GM18873 (cell line): Measurements from ENCODE around the gene NCAPD2.
"Not testable (repeated sequence)": the region's sequence is repeated elsewhere in the genome, so short reads cannot be mapped to it uniquely, and the experiment has no call there.

Experiments used
- ATAC-seq: cut with Tn5 transposase; IDR thresholded peaks from one replicate; pipeline ENCODE4 v1.9.1; 2021; ENCODE audit warnings: mild to moderate bottlenecking, moderate library complexity, moderate number of reproducible peaks; ENCODE audit not compliant: unreplicated experiment, low FRiP score

NCAPD2 gene

DNA sequence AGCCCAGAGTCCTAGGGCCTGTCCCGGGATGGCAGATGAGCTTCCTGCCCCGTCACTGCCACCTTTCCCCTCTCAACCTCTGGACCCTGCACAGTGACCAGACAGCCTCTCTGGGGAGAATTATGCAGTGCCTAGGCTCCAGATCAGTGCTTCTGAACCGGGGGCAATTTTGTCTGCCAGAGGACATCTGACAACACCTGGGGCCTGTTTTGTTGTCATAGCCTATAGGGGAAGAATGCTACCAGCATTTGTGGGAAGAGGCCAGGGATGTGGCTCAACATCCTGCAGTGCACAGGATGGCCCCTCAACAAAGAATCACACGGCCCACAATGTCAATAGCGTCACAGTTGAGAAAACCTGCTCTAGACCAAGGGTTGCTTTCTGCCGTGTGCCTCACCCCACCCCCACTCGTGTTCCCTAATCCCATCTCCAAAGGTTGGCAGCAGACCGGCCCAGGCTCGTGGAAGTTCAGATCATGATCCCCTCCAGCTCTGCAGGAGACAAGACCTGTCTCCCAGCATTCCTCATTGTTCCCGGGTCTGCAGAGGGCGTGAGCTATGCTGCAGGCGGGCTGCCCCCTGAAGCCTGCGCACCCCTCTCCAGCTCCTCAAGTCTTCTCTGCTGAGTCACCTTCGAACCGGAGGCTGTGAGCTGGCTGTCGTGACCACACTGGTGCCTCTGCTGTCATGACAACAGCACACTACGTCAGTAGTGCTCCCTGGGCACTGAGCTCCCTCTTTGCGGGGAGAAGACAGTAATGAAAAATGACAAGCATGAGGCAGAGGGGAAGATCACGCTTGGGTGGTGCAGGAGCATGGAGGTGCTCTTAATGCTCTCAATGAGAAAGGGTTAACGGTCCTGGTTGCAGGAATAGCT lies 38.4 kb downstream of the NCAPD2 start:
- ATAC-seq, result no peak

DNA sequence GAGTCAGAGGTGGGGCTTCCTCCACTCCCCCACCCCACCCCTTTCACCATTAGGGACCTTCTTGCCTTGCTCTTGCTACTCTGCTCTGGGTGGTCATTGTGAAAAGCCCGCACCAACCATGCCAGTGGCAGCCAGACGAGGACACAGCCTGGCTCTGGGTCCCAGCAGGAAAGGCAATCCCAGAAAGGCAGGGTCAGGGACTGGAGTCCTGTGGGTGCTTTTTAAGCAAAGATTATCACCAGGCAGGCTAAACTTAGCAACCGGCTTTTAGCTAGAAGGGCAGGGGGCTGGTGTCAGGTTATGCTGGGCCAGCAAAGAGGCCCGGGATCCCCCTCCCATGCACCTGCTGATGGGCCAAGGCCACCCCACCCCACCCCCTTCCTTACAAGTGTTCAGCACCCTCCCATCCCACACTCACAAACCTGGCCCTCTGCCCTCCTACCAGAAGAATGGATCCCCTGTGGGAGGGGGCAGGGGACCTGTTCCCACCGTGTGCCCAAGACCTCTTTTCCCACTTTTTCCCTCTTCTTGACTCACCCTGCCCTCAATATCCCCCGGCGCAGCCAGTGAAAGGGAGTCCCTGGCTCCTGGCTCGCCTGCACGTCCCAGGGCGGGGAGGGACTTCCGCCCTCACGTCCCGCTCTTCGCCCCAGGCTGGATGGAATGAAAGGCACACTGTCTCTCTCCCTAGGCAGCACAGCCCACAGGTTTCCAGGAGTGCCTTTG lies 39.2 kb downstream of the NCAPD2 start:
- ATAC-seq, result no peak

DNA sequence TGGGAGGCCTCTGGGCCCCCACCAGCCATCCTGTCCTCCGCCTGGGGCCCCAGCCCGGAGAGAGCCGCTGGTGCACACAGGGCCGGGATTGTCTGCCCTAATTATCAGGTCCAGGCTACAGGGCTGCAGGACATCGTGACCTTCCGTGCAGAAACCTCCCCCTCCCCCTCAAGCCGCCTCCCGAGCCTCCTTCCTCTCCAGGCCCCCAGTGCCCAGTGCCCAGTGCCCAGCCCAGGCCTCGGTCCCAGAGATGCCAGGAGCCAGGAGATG lies 39.7 kb downstream of the NCAPD2 start:
- no peak for ATAC-seq

DNA sequence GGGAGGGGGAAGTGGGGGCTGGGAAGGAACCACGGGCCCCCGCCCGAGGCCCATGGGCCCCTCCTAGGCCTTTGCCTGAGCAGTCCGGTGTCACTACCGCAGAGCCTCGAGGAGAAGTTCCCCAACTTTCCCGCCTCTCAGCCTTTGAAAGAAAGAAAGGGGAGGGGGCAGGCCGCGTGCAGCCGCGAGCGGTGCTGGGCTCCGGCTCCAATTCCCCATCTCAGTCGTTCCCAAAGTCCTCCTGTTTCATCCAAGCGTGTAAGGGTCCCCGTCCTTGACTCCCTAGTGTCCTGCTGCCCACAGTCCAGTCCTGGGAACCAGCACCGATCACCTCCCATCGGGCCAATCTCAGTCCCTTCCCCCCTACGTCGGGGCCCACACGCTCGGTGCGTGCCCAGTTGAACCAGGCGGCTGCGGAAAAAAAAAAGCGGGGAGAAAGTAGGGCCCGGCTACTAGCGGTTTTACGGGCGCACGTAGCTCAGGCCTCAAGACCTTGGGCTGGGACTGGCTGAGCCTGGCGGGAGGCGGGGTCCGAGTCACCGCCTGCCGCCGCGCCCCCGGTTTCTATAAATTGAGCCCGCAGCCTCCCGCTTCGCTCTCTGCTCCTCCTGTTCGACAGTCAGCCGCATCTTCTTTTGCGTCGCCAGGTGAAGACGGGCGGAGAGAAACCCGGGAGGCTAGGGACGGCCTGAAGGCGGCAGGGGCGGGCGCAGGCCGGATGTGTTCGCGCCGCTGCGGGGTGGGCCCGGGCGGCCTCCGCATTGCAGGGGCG lies 40.2 kb downstream of the NCAPD2 start, which contains the start of gene GAPDH:
Gene GAPDH, plus strand, starts transcription at position 595 of the 772 bp plus-strand sequence. CDS start 316 bp downstream, outside the sequence.
- peak; percentile 43 for ATAC-seq

DNA sequence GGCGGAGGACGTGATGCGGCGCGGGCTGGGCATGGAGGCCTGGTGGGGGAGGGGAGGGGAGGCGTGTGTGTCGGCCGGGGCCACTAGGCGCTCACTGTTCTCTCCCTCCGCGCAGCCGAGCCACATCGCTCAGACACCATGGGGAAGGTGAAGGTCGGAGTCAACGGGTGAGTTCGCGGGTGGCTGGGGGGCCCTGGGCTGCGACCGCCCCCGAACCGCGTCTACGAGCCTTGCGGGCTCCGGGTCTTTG lies 40.7 kb downstream of the NCAPD2 start:
- peak; percentile 13 for ATAC-seq

DNA sequence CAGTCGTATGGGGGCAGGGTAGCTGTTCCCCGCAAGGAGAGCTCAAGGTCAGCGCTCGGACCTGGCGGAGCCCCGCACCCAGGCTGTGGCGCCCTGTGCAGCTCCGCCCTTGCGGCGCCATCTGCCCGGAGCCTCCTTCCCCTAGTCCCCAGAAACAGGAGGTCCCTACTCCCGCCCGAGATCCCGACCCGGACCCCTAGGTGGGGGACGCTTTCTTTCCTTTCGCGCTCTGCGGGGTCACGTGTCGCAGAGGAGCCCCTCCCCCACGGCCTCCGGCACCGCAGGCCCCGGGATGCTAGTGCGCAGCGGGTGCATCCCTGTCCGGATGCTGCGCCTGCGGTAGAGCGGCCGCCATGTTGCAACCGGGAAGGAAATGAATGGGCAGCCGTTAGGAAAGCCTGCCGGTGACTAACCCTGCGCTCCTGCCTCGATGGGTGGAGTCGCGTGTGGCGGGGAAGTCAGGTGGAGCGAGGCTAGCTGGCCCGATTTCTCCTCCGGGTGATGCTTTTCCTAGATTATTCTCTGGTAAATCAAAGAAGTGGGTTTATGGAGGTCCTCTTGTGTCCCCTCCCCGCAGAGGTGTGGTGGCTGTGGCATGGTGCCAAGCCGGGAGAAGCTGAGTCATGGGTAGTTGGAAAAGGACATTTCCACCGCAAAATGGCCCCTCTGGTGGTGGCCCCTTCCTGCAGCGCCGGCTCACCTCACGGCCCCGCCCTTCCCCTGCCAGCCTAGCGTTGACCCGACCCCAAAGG lies 41.2 kb downstream of the NCAPD2 start:
- peak; percentile 6 for ATAC-seq

DNA sequence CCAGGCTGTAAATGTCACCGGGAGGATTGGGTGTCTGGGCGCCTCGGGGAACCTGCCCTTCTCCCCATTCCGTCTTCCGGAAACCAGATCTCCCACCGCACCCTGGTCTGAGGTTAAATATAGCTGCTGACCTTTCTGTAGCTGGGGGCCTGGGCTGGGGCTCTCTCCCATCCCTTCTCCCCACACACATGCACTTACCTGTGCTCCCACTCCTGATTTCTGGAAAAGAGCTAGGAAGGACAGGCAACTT lies 41.7 kb downstream of the NCAPD2 start:
- ATAC-seq, result no peak

DNA sequence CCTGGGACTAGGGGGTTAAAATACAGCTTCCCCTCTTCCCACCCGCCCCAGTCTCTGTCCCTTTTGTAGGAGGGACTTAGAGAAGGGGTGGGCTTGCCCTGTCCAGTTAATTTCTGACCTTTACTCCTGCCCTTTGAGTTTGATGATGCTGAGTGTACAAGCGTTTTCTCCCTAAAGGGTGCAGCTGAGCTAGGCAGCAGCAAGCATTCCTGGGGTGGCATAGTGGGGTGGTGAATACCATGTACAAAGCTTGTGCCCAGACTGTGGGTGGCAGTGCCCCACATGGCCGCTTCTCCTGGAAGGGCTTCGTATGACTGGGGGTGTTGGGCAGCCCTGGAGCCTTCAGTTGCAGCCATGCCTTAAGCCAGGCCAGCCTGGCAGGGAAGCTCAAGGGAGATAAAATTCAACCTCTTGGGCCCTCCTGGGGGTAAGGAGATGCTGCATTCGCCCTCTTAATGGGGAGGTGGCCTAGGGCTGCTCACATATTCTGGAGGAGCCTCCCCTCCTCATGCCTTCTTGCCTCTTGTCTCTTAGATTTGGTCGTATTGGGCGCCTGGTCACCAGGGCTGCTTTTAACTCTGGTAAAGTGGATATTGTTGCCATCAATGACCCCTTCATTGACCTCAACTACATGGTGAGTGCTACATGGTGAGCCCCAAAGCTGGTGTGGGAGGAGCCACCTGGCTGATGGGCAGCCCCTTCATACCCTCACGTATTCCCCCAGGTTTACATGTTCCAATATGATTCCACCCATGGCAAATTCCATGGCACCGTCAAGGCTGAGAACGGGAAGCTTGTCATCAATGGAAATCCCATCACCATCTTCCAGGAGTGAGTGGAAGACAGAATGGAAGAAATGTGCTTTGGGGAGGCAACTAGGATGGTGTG lies 42.3 kb downstream of the NCAPD2 start:
- no peak for ATAC-seq

DNA sequence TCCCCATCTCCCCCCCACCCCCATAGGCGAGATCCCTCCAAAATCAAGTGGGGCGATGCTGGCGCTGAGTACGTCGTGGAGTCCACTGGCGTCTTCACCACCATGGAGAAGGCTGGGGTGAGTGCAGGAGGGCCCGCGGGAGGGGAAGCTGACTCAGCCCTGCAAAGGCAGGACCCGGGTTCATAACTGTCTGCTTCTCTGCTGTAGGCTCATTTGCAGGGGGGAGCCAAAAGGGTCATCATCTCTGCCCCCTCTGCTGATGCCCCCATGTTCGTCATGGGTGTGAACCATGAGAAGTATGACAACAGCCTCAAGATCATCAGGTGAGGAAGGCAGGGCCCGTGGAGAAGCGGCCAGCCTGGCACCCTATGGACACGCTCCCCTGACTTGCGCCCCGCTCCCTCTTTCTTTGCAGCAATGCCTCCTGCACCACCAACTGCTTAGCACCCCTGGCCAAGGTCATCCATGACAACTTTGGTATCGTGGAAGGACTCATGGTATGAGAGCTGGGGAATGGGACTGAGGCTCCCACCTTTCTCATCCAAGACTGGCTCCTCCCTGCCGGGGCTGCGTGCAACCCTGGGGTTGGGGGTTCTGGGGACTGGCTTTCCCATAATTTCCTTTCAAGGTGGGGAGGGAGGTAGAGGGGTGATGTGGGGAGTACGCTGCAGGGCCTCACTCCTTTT lies 43.1 kb downstream of the NCAPD2 start:
- no peak for ATAC-seq

DNA sequence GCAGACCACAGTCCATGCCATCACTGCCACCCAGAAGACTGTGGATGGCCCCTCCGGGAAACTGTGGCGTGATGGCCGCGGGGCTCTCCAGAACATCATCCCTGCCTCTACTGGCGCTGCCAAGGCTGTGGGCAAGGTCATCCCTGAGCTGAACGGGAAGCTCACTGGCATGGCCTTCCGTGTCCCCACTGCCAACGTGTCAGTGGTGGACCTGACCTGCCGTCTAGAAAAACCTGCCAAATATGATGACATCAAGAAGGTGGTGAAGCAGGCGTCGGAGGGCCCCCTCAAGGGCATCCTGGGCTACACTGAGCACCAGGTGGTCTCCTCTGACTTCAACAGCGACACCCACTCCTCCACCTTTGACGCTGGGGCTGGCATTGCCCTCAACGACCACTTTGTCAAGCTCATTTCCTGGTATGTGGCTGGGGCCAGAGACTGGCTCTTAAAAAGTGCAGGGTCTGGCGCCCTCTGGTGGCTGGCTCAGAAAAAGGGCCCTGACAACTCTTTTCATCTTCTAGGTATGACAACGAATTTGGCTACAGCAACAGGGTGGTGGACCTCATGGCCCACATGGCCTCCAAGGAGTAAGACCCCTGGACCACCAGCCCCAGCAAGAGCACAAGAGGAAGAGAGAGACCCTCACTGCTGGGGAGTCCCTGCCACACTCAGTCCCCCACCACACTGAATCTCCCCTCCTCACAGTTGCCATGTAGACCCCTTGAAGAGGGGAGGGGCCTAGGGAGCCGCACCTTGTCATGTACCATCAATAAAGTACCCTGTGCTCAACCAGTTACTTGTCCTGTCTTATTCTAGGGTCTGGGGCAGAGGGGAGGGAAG lies 43.9 kb downstream of the NCAPD2 start:
- not testable (repeated sequence) for ATAC-seq

DNA sequence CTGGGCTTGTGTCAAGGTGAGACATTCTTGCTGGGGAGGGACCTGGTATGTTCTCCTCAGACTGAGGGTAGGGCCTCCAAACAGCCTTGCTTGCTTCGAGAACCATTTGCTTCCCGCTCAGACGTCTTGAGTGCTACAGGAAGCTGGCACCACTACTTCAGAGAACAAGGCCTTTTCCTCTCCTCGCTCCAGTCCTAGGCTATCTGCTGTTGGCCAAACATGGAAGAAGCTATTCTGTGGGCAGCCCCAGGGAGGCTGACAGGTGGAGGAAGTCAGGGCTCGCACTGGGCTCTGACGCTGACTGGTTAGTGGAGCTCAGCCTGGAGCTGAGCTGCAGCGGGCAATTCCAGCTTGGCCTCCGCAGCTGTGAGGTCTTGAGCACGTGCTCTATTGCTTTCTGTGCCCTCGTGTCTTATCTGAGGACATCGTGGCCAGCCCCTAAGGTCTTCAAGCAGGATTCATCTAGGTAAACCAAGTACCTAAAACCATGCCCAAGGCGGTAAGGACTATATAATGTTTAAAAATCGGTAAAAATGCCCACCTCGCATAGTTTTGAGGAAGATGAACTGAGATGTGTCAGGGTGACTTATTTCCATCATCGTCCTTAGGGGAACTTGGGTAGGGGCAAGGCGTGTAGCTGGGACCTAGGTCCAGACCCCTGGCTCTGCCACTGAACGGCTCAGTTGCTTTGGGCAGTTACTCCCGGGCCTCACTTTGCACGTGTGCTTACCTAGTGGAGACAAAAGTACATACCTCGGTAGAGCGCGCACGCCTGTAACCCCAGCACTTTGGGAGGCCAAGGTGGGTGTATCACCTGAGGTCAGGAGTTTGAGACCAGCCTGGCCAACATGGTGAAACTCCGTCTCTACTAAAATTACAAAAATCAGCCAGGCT lies 44.8 kb downstream of the NCAPD2 start:
- ATAC-seq, result no peak

DNA sequence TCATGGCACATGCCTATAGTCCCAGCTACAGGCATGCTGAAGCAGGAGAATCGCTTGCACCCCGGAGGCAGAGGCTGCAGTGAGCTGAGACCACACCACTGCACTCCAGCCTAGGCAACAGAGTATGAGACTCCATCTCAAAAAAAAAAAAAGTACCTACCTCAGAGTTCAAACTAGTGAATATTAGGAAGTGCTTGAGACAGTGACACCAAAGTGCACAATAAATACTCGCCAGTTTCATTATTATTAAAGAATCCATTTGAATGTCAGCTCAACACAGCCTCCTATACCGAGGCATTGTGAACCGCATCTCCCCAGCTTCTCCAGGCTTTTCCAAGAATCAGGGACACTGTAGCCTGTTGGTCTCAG lies 45.4 kb downstream of the NCAPD2 start:
- no peak for ATAC-seq

DNA sequence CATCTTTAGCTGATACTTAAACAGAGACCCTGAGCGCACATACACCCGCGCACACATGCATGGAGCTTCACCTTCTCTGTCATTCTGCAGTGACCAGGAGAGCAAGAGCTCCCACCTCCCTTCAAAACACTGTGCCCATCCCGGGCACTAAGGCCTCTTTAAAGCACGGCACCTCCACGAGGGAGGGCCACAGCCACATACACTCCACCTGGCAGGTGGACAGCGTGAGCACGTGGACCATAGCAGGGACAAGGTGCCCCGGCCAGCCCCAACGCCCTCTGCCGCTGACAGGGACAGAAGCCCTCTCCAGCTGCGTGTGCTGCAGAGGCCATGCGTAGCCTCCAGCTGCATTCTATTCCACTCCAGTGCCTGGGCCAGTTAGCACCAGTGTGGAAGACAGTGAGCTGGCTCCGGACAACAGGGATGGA lies 45.8 kb downstream of the NCAPD2 start:
- no peak for ATAC-seq

DNA sequence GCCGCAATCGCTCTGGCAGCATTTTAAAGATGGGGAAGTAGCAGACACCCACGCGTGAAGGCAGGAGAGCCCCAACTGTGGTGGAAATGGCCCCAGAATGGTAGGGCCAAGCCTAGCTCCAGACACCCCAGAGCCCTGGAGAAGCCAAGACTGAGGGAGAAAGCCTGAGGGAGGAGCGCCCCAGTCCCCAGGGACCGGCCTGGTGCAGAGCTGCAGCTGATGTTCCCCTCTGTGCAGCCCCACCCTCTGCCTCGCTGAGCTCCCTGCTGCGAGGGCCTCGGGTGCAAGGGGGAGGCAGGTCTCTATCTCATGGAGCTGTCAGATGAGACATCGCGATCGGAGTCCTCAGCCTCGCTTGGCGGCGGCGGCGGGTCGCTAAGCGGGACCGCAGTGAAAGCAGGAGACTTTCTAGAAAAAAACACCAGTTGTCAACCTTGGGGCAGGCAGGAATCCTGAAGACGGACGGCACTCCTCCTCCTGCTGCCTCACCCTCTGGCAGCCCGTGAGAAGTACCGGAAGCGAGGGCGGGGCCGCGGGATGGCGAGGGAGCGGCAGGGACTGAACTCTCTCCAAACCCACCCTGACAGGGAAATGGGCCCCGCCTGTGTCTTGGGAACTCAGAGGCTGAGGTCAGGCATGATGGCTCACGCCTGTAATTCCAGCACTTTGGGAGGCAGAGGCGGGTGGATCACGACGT lies 46.4 kb downstream of the NCAPD2 start:
- no peak for ATAC-seq

DNA sequence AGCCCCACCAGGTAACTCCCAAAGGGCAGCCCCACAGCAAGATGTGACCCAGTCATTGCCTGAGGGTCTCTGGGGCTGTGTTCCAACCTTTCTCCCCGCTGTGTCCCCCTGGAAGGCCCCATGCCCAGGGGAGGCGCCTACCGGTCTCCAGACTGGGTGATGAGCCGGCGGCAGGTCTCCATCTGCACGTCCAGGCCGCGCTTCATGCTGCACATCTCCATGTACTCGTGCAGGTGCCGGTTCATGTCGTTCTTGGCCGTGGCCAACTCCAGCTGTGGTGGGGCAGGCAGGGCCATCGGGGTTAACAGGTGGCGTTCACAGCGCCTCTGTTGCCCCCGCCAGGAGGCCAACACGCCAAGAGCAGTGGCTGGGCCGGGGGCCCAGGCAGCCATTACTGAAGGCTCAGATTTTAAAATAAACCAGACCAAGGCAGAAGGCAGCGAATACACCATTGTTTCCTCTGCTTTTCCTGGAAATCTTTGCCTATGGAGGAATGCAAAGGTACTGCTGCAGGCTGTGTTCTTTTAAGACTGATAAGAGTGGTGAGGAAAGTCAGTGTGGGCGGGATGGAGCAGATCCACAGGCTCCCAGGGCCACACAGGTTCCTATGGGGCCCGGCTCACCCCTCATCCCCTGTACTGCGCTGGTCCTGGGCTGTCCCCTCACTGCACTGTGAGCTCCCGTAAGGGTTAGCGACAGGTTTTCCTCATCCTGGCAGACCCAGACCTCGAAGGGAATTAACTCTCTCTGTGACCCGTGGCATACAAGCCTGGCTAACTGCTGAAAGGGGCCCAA lies 47.7 kb downstream of the NCAPD2 start:
- ATAC-seq, result no peak
